ENCODE measurements around the gene KCNG2. TPM values are rescaled to one million over a fixed set of nuclear protein-coding genes. Genes with fewer than 3 reads are reported as not detected.

KCNG2 gene
- total and polyA plus RNA-seq, 2 of the 13 experiments (the other 11 are each of a cell fraction or from before 2014, with no cell fraction given), result not detected

DNA sequence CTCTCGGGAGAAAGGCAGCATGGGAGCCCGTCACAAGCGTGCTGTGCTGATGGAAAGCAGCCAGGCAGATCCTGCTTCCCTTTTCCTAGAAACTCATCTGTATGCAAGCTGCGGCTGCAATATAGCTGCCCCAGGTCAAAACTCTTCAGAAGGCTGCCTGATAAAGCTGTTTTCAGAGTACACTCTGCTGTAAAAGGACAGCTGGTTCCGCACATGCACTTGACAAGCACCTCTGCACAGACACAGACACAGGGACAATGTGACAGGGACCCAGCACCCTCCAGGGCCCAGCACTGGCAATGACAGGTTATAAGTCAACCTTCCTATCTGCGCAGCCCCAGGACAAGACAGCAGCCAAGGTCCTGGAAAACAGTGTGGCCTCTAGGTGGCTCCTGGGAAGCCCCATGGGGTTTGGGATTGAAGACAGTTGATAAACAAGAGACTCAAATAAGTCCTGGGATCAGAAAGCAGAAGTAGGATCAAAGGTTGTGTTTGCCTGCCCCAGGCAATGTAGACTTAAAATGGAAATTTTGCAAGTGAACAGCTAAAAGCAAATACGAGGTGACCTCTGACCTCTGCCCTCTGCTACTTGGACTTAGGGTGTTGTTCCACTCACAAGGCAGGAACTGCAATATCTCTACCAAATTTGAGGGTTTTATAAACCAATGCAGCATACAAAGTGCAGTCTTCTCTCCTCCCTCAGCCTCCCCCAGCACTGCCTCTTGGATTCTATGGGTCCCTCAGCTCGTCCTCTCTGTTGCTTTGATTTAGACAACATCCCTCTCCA lies 136.8 kb downstream of the KCNG2 start (continued):
- TF ChIP-seq, protein P1, sequence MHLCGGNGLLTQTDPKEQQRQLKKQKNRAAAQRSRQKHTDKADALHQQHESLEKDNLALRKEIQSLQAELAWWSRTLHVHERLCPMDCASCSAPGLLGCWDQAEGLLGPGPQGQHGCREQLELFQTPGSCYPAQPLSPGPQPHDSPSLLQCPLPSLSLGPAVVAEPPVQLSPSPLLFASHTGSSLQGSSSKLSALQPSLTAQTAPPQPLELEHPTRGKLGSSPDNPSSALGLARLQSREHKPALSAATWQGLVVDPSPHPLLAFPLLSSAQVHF (CRISPR knock-in tag; IDR thresholded peaks at IDR 0.05), result no peak
- TF ChIP-seq SNAPC2 (CRISPR knock-in tag; IDR thresholded peaks at IDR 0.05) (peak; percentile 86), NFYB (CRISPR knock-in tag; IDR thresholded peaks at IDR 0.05) (no peak), ZNF274 (CRISPR knock-in tag; IDR thresholded peaks at IDR 0.05) (no peak), ZSCAN25 (CRISPR knock-in tag; IDR thresholded peaks at IDR 0.05) (peak; percentile 70; the same call in 1 of the 2 replicates), NPAS2 (CRISPR knock-in tag; IDR thresholded peaks at IDR 0.05; ENCODE audit: borderline replicate concordance) (no peak), RBM22 (optimal IDR thresholded peaks at IDR 0.05; ENCODE audit: low read length) (peak; percentile 63), ZNF207 (IDR thresholded peaks at IDR 0.05; ENCODE audit: borderline replicate concordance) (no peak), ARNT2 (CRISPR knock-in tag; IDR thresholded peaks at IDR 0.05; ENCODE audit: low read depth) (0 out of 2 replicates have a peak, but pooled peaks have one; percentile 45), TAF1 (CRISPR knock-in tag; IDR thresholded peaks at IDR 0.05) (peak; percentile 23; the same call in 1 of the 2 replicates), PTBP1 (IDR thresholded peaks at IDR 0.05; ENCODE audit: low read depth, low read length, poor library complexity, severe bottlenecking) (no peak), ISL2 (CRISPR knock-in tag; IDR thresholded peaks at IDR 0.05) (peak; percentile 90), SCMH1 (CRISPR knock-in tag; IDR thresholded peaks at IDR 0.05; ENCODE audit: borderline replicate concordance) (no peak), HOXD1 (CRISPR knock-in tag; IDR thresholded peaks at IDR 0.05) (0 out of 2 replicates have a peak, but pooled peaks have one; percentile 12), RBAK (CRISPR knock-in tag; IDR thresholded peaks at IDR 0.05) (no peak), ZNF841 (CRISPR knock-in tag; IDR thresholded peaks at IDR 0.05; ENCODE audit: borderline replicate concordance) (no peak), SP140L (CRISPR knock-in tag; IDR thresholded peaks at IDR 0.05; ENCODE audit: borderline replicate concordance) (no peak), ZNF292 (CRISPR knock-in tag; IDR thresholded peaks at IDR 0.05; ENCODE audit: borderline replicate concordance, low read depth) (peak; percentile 68; the same call in 1 of the 2 replicates), ZNF660 (CRISPR knock-in tag; IDR thresholded peaks at IDR 0.05; ENCODE audit: borderline replicate concordance, low read depth) (no peak), ZNF546 (CRISPR knock-in tag; conservative IDR thresholded peaks at IDR 0.05) (no peak), ZNF12 (CRISPR knock-in tag; IDR thresholded peaks at IDR 0.05) (0 out of 2 replicates have a peak, but pooled peaks have one; percentile 6), YEATS4 (CRISPR knock-in tag; IDR thresholded peaks at IDR 0.05; ENCODE audit: borderline replicate concordance) (no peak), ZNF180 (CRISPR knock-in tag; IDR thresholded peaks at IDR 0.05; ENCODE audit: borderline replicate concordance, low read depth) (no peak), ZFP1 (CRISPR knock-in tag; IDR thresholded peaks at IDR 0.05) (peak; percentile 89)
- TF ChIP-seq, protein P2, sequence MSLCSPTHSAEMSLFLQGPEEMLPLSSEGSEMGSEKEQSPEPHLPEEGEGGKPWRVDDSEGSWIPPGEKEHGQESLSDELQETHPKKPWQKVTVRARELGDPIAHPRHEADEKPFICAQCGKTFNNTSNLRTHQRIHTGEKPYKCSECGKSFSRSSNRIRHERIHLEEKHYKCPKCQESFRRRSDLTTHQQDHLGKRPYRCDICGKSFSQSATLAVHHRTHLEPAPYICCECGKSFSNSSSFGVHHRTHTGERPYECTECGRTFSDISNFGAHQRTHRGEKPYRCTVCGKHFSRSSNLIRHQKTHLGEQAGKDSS (CRISPR knock-in tag; IDR thresholded peaks at IDR 0.05; ENCODE audit: borderline replicate concordance, low read depth), result no peak; the same call in 1 of the 2 replicates
- TF ChIP-seq, protein P3, sequence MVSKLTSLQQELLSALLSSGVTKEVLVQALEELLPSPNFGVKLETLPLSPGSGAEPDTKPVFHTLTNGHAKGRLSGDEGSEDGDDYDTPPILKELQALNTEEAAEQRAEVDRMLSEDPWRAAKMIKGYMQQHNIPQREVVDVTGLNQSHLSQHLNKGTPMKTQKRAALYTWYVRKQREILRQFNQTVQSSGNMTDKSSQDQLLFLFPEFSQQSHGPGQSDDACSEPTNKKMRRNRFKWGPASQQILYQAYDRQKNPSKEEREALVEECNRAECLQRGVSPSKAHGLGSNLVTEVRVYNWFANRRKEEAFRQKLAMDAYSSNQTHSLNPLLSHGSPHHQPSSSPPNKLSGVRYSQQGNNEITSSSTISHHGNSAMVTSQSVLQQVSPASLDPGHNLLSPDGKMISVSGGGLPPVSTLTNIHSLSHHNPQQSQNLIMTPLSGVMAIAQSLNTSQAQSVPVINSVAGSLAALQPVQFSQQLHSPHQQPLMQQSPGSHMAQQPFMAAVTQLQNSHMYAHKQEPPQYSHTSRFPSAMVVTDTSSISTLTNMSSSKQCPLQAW (CRISPR knock-in tag; IDR thresholded peaks at IDR 0.05), result peak; percentile 88
- TF ChIP-seq, protein P4, sequence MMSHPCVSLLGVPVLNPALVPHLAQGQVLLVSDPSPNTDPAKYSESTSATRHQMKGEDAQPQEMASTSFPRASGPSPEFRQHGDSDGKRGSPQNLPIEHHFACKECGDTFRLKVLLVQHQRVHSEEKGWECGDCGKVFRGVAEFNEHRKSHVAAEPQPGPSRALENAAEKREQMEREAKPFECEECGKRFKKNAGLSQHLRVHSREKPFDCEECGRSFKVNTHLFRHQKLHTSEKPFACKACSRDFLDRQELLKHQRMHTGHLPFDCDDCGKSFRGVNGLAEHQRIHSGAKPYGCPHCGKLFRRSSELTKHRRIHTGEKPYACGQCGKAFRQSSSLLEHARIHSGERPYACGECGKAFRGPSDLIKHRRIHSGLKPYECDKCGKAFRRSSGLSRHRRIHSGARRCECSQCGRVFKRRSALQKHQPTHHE (CRISPR knock-in tag; IDR thresholded peaks at IDR 0.05; ENCODE audit: borderline replicate concordance), result no peak

Data from HepG2 (cell line).